Gastrocnemius medialis (tissue), 4 donors: ENCODE data around the gene INPP5F.

Experiments used
- POLR2A ChIP-seq, 2 donors: fragments of 450-650 bp; IDR thresholded peaks; one replicate each; pipeline ENCODE4 v1.6.1; 2017; ENCODE audit warnings: antibody characterized with exemption in 2 of 2, mild to moderate bottlenecking in 2 of 2, moderate library complexity in 2 of 2
- TF ChIP-seq, protein P1 (sequence below), 5 experiments: fragments of 450-650 bp in 3 of 5; fragments of 200-600 bp in 2 of 5; sonication (generic) in 2 of 5; IDR thresholded peaks in 4 of 5; conservative IDR thresholded peaks in 1 of 5; 1 replicate in 4 of 5; 2 replicates in 1 of 5; pipeline ENCODE4 v1.5.1; 2016 to 2019; ENCODE audit warnings: antibody characterized with exemption in 5 of 5, mild to moderate bottlenecking in 3 of 5, moderate library complexity in 3 of 5

DNA sequence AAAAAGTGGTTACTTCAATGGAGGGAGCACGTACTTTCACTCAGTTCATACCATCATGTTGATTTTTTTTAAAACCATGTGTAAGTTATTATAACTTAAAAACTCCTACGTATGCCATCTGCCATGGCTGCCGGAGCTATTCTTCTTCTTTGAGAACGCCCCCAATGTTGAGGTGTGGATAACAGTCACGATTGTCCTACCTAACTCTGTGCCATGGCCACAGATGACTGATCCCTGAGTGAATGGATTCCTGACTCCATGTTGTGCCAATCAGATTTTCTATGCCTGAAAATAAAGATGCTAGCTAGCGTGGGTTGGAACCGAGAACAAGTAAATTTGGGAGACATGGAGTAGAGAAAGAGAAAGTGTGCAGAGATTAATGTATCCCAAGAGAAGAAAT, 141.5 kb downstream of the INPP5F start:
- TF ChIP-seq, protein P1, sequence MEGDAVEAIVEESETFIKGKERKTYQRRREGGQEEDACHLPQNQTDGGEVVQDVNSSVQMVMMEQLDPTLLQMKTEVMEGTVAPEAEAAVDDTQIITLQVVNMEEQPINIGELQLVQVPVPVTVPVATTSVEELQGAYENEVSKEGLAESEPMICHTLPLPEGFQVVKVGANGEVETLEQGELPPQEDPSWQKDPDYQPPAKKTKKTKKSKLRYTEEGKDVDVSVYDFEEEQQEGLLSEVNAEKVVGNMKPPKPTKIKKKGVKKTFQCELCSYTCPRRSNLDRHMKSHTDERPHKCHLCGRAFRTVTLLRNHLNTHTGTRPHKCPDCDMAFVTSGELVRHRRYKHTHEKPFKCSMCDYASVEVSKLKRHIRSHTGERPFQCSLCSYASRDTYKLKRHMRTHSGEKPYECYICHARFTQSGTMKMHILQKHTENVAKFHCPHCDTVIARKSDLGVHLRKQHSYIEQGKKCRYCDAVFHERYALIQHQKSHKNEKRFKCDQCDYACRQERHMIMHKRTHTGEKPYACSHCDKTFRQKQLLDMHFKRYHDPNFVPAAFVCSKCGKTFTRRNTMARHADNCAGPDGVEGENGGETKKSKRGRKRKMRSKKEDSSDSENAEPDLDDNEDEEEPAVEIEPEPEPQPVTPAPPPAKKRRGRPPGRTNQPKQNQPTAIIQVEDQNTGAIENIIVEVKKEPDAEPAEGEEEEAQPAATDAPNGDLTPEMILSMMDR (IDR thresholded peaks at IDR 0.05 in 4 of 5, conservative IDR thresholded peaks at IDR 0.05 in 1 of 5) = no peak
- TF ChIP-seq POLR2A (IDR thresholded peaks at IDR 0.05) = no peak
